Breast epithelium (tissue), 3 donors: ENCODE data around the gene DGAT2.

Source experiments
- POLR2A ChIP-seq: fragments of 450-650 bp; IDR thresholded peaks from one replicate; pipeline ENCODE4 v1.6.1; 2016; ENCODE audit warnings: antibody characterized with exemption, mild to moderate bottlenecking, moderate library complexity
- POLR2AphosphoS5 ChIP-seq, 3 donors: sonication (generic); formaldehyde crosslinking; IDR thresholded peaks; one replicate each; pipeline ENCODE4 v1.6.1; 2017; ENCODE audit warnings: antibody characterized with exemption in 3 of 3

GRCh38 chr11:75763846-75764245, 4.7 kb upstream of the DGAT2 start:
- TF ChIP-seq POLR2AphosphoS5 (IDR thresholded peaks at IDR 0.05) (no peak), POLR2A (no peak)
